Measurements from ENCODE around the gene GDPD5. TPM values are rescaled to one million over a fixed set of nuclear protein-coding genes. Genes with fewer than 3 reads are reported as not detected.

Gene GDPD5
- total RNA-seq, 3 donors from 2014 or later (not counting 1 experiment from before 2014, with no cell fraction given), result 49.7 to 95.2 (median 60.2) TPM

- no peaks in the 10 kb centered on the region for H3K36me3 ChIP-seq (ENCODE audit: control insufficient read depth, insufficient read depth, low read length)
- peaks cover 6% of the 10 kb centered on the region for H3K9me3 ChIP-seq (ENCODE audit: control insufficient read depth, insufficient read depth, low read length)
- Mint-ChIP-seq H3K4me3 (peak overlapping the region; percentile 96), H3K27me3 (ENCODE audit: low read depth in 2 of 2) (peaks cover 24 to 40% of the 10 kb centered on the region in 2 donors), H3K4me1 (peaks cover 18 to 29% of the 10 kb centered on the region in 2 donors), H3K36me3 (no peaks in the 10 kb centered on the region), H3K9me3 (no peaks in the 10 kb centered on the region), H3K27ac (peak overlapping the region; percentile 76 to 83)
- peaks cover 23% of the 10 kb centered on the region for H3K4me1 ChIP-seq (ENCODE audit: control insufficient read depth, insufficient read depth, low read length)
- 26% methylated on average over 32 of the region's 32 CpGs for WGBS (ENCODE audit: insufficient coverage)
- DNase-seq (no peak), ATAC-seq (no peak)
- H3K27me3 ChIP-seq (ENCODE audit: control insufficient read depth, insufficient read depth, low read length), result peaks cover 32% of the 10 kb centered on the region
- no peak for TF ChIP-seq CTCF (IDR thresholded peaks at IDR 0.05)
- intact Hi-C loops (cut with micrococcal nuclease), result loop anchor here (1.0 kb wide), 1 partner anchor 43 kb away; no protein-coding TSS in a partner anchor
- H3K4me3 ChIP-seq (ENCODE audit: low read length), result peak overlapping the region; percentile 33
- H3K27ac ChIP-seq (ENCODE audit: low read length), result no peak overlapping the region
Observed at GRCh38 chr11:75430714-75431532, 94.8 kb downstream of the GDPD5 start.

GRCh38 chr11:75429902-75430713 lies 95.6 kb downstream of the GDPD5 start:
- H3K9me3 ChIP-seq (ENCODE audit: control insufficient read depth, insufficient read depth, low read length), result peaks cover 6% of the 10 kb centered on the region
- DNase-seq (peak; percentile 58 to 81), ATAC-seq (peak; percentile 68 to 76 (median 70))
- intact Hi-C loops (cut with micrococcal nuclease), result loop anchor here (1.0 kb wide), 1 partner anchor 42 kb away; no protein-coding TSS in a partner anchor
- TF ChIP-seq CTCF (IDR thresholded peaks at IDR 0.05), result no peak
- H3K36me3 ChIP-seq (ENCODE audit: control insufficient read depth, insufficient read depth, low read length), result no peaks in the 10 kb centered on the region
- WGBS (ENCODE audit: insufficient coverage), result 2% methylated on average over 134 of the region's 134 CpGs
- H3K4me1 ChIP-seq (ENCODE audit: control insufficient read depth, insufficient read depth, low read length), result peaks cover 23% of the 10 kb centered on the region
- Mint-ChIP-seq H3K9me3 (no peaks in the 10 kb centered on the region), H3K4me1 (peaks cover 18 to 29% of the 10 kb centered on the region in 2 donors), H3K27ac (peak overlapping the region; percentile 76 to 83), H3K27me3 (ENCODE audit: low read depth in 2 of 2) (peaks cover 24 to 40% of the 10 kb centered on the region in 2 donors), H3K36me3 (no peaks in the 10 kb centered on the region), H3K4me3 (peak overlapping the region; percentile 96)
- H3K27ac ChIP-seq (ENCODE audit: low read length), result no peak overlapping the region
- H3K4me3 ChIP-seq (ENCODE audit: low read length), result peak overlapping the region; percentile 33
- peaks cover 32% of the 10 kb centered on the region for H3K27me3 ChIP-seq (ENCODE audit: control insufficient read depth, insufficient read depth, low read length)

GRCh38 chr11:75429641-75429901 lies 96.2 kb downstream of the GDPD5 start:
- Histone ChIP-seq H3K4me1 (ENCODE audit: control insufficient read depth, insufficient read depth, low read length) (peaks cover 23% of the 10 kb centered on the region), H3K27me3 (ENCODE audit: control insufficient read depth, insufficient read depth, low read length) (peaks cover 32% of the 10 kb centered on the region), H3K4me3 (ENCODE audit: low read length) (no peak overlapping the region), H3K27ac (ENCODE audit: low read length) (no peak overlapping the region), H3K36me3 (ENCODE audit: control insufficient read depth, insufficient read depth, low read length) (no peaks in the 10 kb centered on the region), H3K9me3 (ENCODE audit: control insufficient read depth, insufficient read depth, low read length) (peaks cover 6% of the 10 kb centered on the region)
- DNase-seq, result no peak
- H3K36me3 Mint-ChIP-seq, result no peaks in the 10 kb centered on the region
- peaks cover 24 to 40% of the 10 kb centered on the region in 2 donors for H3K27me3 Mint-ChIP-seq (ENCODE audit: low read depth in 2 of 2)
- H3K4me1 Mint-ChIP-seq, result peaks cover 18 to 29% of the 10 kb centered on the region in 2 donors
- peak overlapping the region; percentile 80 for H3K4me3 Mint-ChIP-seq
- no peak for TF ChIP-seq CTCF (IDR thresholded peaks at IDR 0.05)
- peak overlapping the region in 1 of 2 donors; percentile 50 for H3K27ac Mint-ChIP-seq
- intact Hi-C loops (cut with micrococcal nuclease), result no loop called here
- no peaks in the 10 kb centered on the region for H3K9me3 Mint-ChIP-seq
- ATAC-seq, result no peak
- 28% methylated on average over 25 of the region's 25 CpGs for WGBS (ENCODE audit: insufficient coverage)

All from natural killer cell (primary cell).